Measurements from ENCODE around the gene EEF1AKMT4.
"Not testable (repeated sequence)": the region's sequence is repeated elsewhere in the genome, so short reads cannot be mapped to it uniquely, and the experiment has no call there.

The EEF1AKMT4 gene

GRCh38 chr3:184259878-184260723 lies 10.6 kb downstream of the EEF1AKMT4 start:
- no peaks in the 10 kb centered on the region for H3K9me3 ChIP-seq (ENCODE audit: control insufficient read depth in 2 of 2, low read length in 2 of 2)
- no peak overlapping the region for H3K27ac ChIP-seq (ENCODE audit: low read depth in 2 of 2, low read length in 2 of 2)
- H3K4me3 ChIP-seq (ENCODE audit: low read length in 2 of 2) = peak overlapping the region in 1 of 2 donors; percentile 35
- H3K4me1 ChIP-seq (ENCODE audit: control insufficient read depth in 2 of 2, insufficient read depth in 2 of 2, low read length in 2 of 2) = peaks cover 4 to 5% of the 10 kb centered on the region in 2 donors
- peaks cover 24 to 27% of the 10 kb centered on the region in 2 donors for H3K27me3 ChIP-seq (ENCODE audit: control insufficient read depth in 2 of 2, insufficient read depth in 2 of 2, low read length in 2 of 2)
- no peaks in the 10 kb centered on the region for H3K36me3 ChIP-seq (ENCODE audit: control insufficient read depth in 2 of 2, insufficient read depth in 2 of 2, low read length in 2 of 2)
- H3K9ac ChIP-seq (ENCODE audit: low read depth in 1 of 2, low read length in 2 of 2) = no peak overlapping the region

GRCh38 chr3:184260724-184261269 lies 11.3 kb downstream of the EEF1AKMT4 start:
- H3K36me3 ChIP-seq (ENCODE audit: control insufficient read depth in 2 of 2, insufficient read depth in 2 of 2, low read length in 2 of 2) = no peaks in the 10 kb centered on the region
- peaks cover 4 to 5% of the 10 kb centered on the region in 2 donors for H3K4me1 ChIP-seq (ENCODE audit: control insufficient read depth in 2 of 2, insufficient read depth in 2 of 2, low read length in 2 of 2)
- H3K9me3 ChIP-seq (ENCODE audit: control insufficient read depth in 2 of 2, low read length in 2 of 2) = no peaks in the 10 kb centered on the region
- peaks cover 24 to 27% of the 10 kb centered on the region in 2 donors for H3K27me3 ChIP-seq (ENCODE audit: control insufficient read depth in 2 of 2, insufficient read depth in 2 of 2, low read length in 2 of 2)
- peak overlapping the region in 1 of 2 donors; percentile 35 for H3K4me3 ChIP-seq (ENCODE audit: low read length in 2 of 2)
- no peak overlapping the region for H3K27ac ChIP-seq (ENCODE audit: low read depth in 2 of 2, low read length in 2 of 2)
- no peak overlapping the region for H3K9ac ChIP-seq (ENCODE audit: low read depth in 1 of 2, low read length in 2 of 2)

GRCh38 chr3:184261270-184261853 lies 11.9 kb downstream of the EEF1AKMT4 start, which contains the start of gene CAMK2N2:
CAMK2N2 (minus strand) TSS chr3:184261553; CDS start chr3:184261285, 268 bp downstream.
- H3K9me3 ChIP-seq (ENCODE audit: control insufficient read depth in 2 of 2, low read length in 2 of 2) = no peaks in the 10 kb centered on the region
- H3K27ac ChIP-seq (ENCODE audit: low read depth in 2 of 2, low read length in 2 of 2) = no peak within 1 kb of the TSS
- no peaks in the 10 kb centered on the region for H3K36me3 ChIP-seq (ENCODE audit: control insufficient read depth in 2 of 2, insufficient read depth in 2 of 2, low read length in 2 of 2)
- H3K9ac ChIP-seq (ENCODE audit: low read depth in 1 of 2, low read length in 2 of 2) = no peak within 1 kb of the TSS
- peaks cover 4 to 5% of the 10 kb centered on the region in 2 donors for H3K4me1 ChIP-seq (ENCODE audit: control insufficient read depth in 2 of 2, insufficient read depth in 2 of 2, low read length in 2 of 2)
- peak within 1 kb of the TSS; percentile 43 to 54 for H3K4me3 ChIP-seq (ENCODE audit: low read length in 2 of 2)
- peaks cover 24 to 27% of the 10 kb centered on the region in 2 donors for H3K27me3 ChIP-seq (ENCODE audit: control insufficient read depth in 2 of 2, insufficient read depth in 2 of 2, low read length in 2 of 2)

GRCh38 chr3:184261854-184262763 lies 12.6 kb downstream of the EEF1AKMT4 start:
- peaks cover 4 to 5% of the 10 kb centered on the region in 2 donors for H3K4me1 ChIP-seq (ENCODE audit: control insufficient read depth in 2 of 2, insufficient read depth in 2 of 2, low read length in 2 of 2)
- peak overlapping the region; percentile 43 to 54 for H3K4me3 ChIP-seq (ENCODE audit: low read length in 2 of 2)
- H3K9ac ChIP-seq (ENCODE audit: low read depth in 1 of 2, low read length in 2 of 2) = no peak overlapping the region
- H3K27ac ChIP-seq (ENCODE audit: low read depth in 2 of 2, low read length in 2 of 2) = no peak overlapping the region
- H3K9me3 ChIP-seq (ENCODE audit: control insufficient read depth in 2 of 2, low read length in 2 of 2) = no peaks in the 10 kb centered on the region
- peaks cover 24 to 27% of the 10 kb centered on the region in 2 donors for H3K27me3 ChIP-seq (ENCODE audit: control insufficient read depth in 2 of 2, insufficient read depth in 2 of 2, low read length in 2 of 2)
- no peaks in the 10 kb centered on the region for H3K36me3 ChIP-seq (ENCODE audit: control insufficient read depth in 2 of 2, insufficient read depth in 2 of 2, low read length in 2 of 2)

GRCh38 chr3:184262764-184263179 lies 13.3 kb downstream of the EEF1AKMT4 start:
- Histone ChIP-seq H3K27me3 (ENCODE audit: control insufficient read depth in 2 of 2, insufficient read depth in 2 of 2, low read length in 2 of 2) (peaks cover 24 to 27% of the 10 kb centered on the region in 2 donors), H3K4me1 (ENCODE audit: control insufficient read depth in 2 of 2, insufficient read depth in 2 of 2, low read length in 2 of 2) (peaks cover 4 to 5% of the 10 kb centered on the region in 2 donors), H3K27ac (ENCODE audit: low read depth in 2 of 2, low read length in 2 of 2) (no peak overlapping the region), H3K9me3 (ENCODE audit: control insufficient read depth in 2 of 2, low read length in 2 of 2) (no peaks in the 10 kb centered on the region), H3K9ac (ENCODE audit: low read depth in 1 of 2, low read length in 2 of 2) (no peak overlapping the region), H3K36me3 (ENCODE audit: control insufficient read depth in 2 of 2, insufficient read depth in 2 of 2, low read length in 2 of 2) (no peaks in the 10 kb centered on the region), H3K4me3 (ENCODE audit: low read length in 2 of 2) (no peak overlapping the region)

GRCh38 chr3:184267249-184267648 lies 17.8 kb downstream of the EEF1AKMT4 start:
- not testable (repeated sequence) for H3K9ac ChIP-seq (ENCODE audit: low read depth in 1 of 2, low read length in 2 of 2); H3K36me3 ChIP-seq (ENCODE audit: control insufficient read depth in 2 of 2, insufficient read depth in 2 of 2, low read length in 2 of 2); H3K9me3 ChIP-seq (ENCODE audit: control insufficient read depth in 2 of 2, low read length in 2 of 2); H3K4me3 ChIP-seq (ENCODE audit: low read length in 2 of 2); H3K27ac ChIP-seq (ENCODE audit: low read depth in 2 of 2, low read length in 2 of 2); H3K4me1 ChIP-seq (ENCODE audit: control insufficient read depth in 2 of 2, insufficient read depth in 2 of 2, low read length in 2 of 2)
- H3K27me3 ChIP-seq (ENCODE audit: control insufficient read depth in 2 of 2, insufficient read depth in 2 of 2, low read length in 2 of 2) = peaks cover 6 to 11% of the 10 kb centered on the region in 2 donors

GRCh38 chr3:184272269-184272668 lies 22.8 kb downstream of the EEF1AKMT4 start:
- Histone ChIP-seq H3K4me3 (ENCODE audit: low read length in 2 of 2) (no peak overlapping the region), H3K27ac (ENCODE audit: low read depth in 2 of 2, low read length in 2 of 2) (no peak overlapping the region), H3K9me3 (ENCODE audit: control insufficient read depth in 2 of 2, low read length in 2 of 2) (no peaks in the 10 kb centered on the region), H3K27me3 (ENCODE audit: control insufficient read depth in 2 of 2, insufficient read depth in 2 of 2, low read length in 2 of 2) (peaks cover 14 to 18% of the 10 kb centered on the region in 2 donors), H3K36me3 (ENCODE audit: control insufficient read depth in 2 of 2, insufficient read depth in 2 of 2, low read length in 2 of 2) (no peaks in the 10 kb centered on the region), H3K4me1 (ENCODE audit: control insufficient read depth in 2 of 2, insufficient read depth in 2 of 2, low read length in 2 of 2) (no peaks in the 10 kb centered on the region), H3K9ac (ENCODE audit: low read depth in 1 of 2, low read length in 2 of 2) (no peak overlapping the region)

- H3K36me3 ChIP-seq (ENCODE audit: control insufficient read depth in 2 of 2, insufficient read depth in 2 of 2, low read length in 2 of 2) = no peaks in the 10 kb centered on the region
- H3K4me3 ChIP-seq (ENCODE audit: low read length in 2 of 2) = no peak overlapping the region
- no peak overlapping the region for H3K9ac ChIP-seq (ENCODE audit: low read depth in 1 of 2, low read length in 2 of 2)
- no peaks in the 10 kb centered on the region for H3K9me3 ChIP-seq (ENCODE audit: control insufficient read depth in 2 of 2, low read length in 2 of 2)
- peaks cover 16 to 21% of the 10 kb centered on the region in 2 donors for H3K27me3 ChIP-seq (ENCODE audit: control insufficient read depth in 2 of 2, insufficient read depth in 2 of 2, low read length in 2 of 2)
- no peaks in the 10 kb centered on the region for H3K4me1 ChIP-seq (ENCODE audit: control insufficient read depth in 2 of 2, insufficient read depth in 2 of 2, low read length in 2 of 2)
- H3K27ac ChIP-seq (ENCODE audit: low read depth in 2 of 2, low read length in 2 of 2) = no peak overlapping the region
These were observed 25.9 kb downstream of the EEF1AKMT4 start for GRCh38 chr3:184275381-184275701.

- H3K27me3 ChIP-seq (ENCODE audit: control insufficient read depth in 2 of 2, insufficient read depth in 2 of 2, low read length in 2 of 2) = peaks cover 16 to 21% of the 10 kb centered on the region in 2 donors
- no peak within 1 kb of the TSS for H3K27ac ChIP-seq (ENCODE audit: low read depth in 2 of 2, low read length in 2 of 2)
- no peaks in the 10 kb centered on the region for H3K36me3 ChIP-seq (ENCODE audit: control insufficient read depth in 2 of 2, insufficient read depth in 2 of 2, low read length in 2 of 2)
- no peak within 1 kb of the TSS for H3K9ac ChIP-seq (ENCODE audit: low read depth in 1 of 2, low read length in 2 of 2)
- H3K4me3 ChIP-seq (ENCODE audit: low read length in 2 of 2) = no peak within 1 kb of the TSS
- no peaks in the 10 kb centered on the region for H3K9me3 ChIP-seq (ENCODE audit: control insufficient read depth in 2 of 2, low read length in 2 of 2)
- no peaks in the 10 kb centered on the region for H3K4me1 ChIP-seq (ENCODE audit: control insufficient read depth in 2 of 2, insufficient read depth in 2 of 2, low read length in 2 of 2)
These were observed 26.8 kb downstream of the EEF1AKMT4 start, which contains the start of gene ECE2 for GRCh38 chr3:184275961-184276910. ECE2 (plus strand) TSS chr3:184276022; CDS start chr3:184276154, 132 bp downstream.
